ENCODE measurements around the gene BICDL1.
A peak's percentile ranks its signal among the peaks of the same experiment; 100 is the strongest.

The BICDL1 gene

GRCh38 chr12:120081641-120082040, 92.6 kb downstream of the BICDL1 start:
- no peak for DNase-seq

GRCh38 chr12:120085920-120086645, 97.0 kb downstream of the BICDL1 start:
- no peak for DNase-seq

DNA sequence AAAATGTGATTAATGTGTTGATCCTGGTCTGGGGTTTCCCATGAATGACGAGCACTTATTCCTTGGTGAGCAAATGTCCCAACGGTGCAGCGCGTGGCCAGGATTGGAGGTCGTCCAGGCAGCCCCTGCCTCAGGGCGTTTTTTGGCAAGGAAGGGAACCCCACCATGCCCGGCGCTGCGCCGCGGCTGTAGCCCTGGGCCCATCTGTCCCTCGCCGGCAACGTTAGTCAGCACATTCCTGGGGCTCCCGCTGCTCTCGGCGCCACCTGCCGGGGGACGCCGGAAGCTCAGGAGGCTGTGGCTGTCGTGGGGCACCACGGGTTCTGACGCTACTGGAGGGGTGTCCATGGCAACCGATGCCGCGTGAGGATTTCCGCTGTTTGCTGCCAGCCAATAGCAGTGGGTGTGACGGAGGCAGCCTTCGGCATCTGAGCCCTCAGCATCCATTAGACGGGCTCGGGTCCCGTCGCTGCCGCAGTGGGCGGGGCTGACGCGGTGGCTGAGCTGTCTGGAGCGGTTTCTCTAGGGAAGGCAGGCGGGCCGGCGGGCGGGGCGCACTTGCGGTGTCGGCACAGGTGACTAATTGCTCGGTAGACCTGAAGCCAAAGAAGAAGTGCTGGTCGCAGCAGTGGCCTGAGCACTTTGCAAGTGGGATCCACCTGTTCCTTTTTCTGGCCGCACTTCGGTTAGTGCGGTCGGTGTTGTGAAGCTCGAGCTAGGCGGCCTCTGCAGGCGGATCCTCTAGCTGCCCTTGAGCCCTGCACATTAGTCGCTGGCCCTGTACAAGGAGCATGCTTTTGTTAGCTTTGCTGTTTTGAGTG, 98.0 kb downstream of the BICDL1 start:
- DNase-seq: peak; percentile 97 to 100

DNA sequence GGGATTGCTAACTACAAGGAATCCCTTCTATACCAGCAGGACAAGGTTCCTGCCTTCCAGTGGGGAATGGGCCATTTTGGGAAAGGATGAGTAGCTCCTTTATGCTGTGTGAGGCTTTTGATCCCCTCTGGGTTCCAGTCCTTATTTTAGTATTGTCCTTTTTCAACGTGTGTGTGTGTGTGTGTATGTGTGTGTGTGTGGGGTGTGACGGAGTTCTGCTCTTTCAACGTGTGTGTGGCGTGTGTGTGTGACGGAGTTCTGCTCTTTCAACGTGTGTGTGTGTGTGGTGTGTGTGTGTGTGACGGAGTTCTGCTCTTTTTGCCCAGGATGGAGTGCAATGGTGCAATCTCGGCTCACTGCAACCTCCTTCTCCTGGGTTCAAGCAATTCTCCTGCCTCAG, 100.1 kb downstream of the BICDL1 start:
- no peak for DNase-seq

- DNase-seq: no peak
Measured at GRCh38 chr12:120089796-120090195, 100.8 kb downstream of the BICDL1 start.

DNA sequence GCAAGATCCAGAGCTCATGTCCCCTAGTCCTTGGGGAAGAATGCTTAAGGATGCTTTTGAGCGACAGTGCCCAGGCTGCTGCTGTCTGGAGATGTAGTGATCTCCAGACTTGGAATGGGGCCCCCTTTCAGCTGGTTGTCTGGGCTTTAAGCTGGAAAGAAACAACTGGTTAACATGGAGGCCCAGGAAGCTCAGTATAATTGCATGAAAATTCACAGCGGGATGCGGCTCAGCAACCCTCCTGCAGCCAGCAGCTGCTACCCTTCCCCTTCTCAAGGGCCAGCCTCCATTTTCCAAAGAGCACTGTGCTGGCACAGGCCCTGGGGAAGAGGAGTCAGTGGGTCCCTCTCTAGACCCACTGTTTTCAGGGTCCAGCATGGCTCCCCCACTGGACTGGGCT, 101.2 kb downstream of the BICDL1 start:
- no peak for DNase-seq

DNA sequence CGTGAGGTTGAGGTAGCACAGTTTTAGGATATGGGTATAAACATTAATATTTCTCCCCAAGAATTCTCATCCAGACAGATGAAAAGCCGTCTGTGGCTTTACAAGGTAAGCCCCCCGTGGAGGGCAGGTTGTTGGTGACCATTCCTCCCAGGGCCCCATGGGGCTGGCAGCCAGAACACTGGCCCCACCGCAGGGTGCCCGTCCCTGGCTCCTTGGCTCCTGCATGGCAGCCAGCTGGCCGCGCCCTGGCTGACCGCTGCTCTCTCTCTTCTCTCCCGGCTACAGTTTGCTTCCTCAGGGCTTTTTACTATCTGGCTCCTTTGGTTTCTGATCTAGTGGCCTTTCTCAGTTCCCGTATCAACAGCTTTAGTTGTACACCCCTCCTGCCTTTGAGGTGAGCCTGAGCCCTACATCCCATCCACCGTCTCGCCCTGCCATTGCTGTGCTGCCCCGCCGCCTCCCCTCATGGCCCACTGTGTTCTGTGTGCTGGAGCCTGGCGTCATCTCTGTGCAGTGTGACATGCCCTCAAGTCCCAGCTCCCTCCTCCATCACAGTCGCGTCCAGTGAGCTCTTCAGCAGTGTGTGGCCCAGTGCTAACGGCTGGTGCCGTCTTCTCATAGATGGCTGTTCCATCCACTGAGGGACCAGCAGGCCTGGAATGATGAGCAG, 101.7 kb downstream of the BICDL1 start:
- no peak for DNase-seq

- DNase-seq: no peak
Measured at GRCh38 chr12:120091371-120092090, 102.5 kb downstream of the BICDL1 start.

GRCh38 chr12:120092551-120093335, 103.7 kb downstream of the BICDL1 start:
- no peak for DNase-seq

DNA sequence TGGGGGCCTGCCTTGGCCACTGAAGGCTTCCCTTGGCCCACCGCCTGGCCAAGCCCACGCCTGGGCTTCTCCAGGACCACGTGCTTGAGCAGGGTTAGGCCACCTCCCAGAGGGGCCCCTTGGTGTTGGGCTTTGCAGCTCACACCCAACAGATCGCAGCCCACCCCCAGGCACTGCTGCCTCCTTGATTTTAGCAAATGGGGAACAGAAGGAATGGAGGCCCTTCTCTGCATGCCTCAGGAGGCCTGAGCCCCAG, 104.2 kb downstream of the BICDL1 start:
- no peak for DNase-seq

- no peak for DNase-seq
Measured at GRCh38 chr12:120093592-120094355, 104.7 kb downstream of the BICDL1 start.

- peak; percentile 23 to 28 for DNase-seq
Measured at GRCh38 chr12:120094485-120094884, 105.4 kb downstream of the BICDL1 start.

- DNase-seq: no peak
Measured at GRCh38 chr12:120095331-120095730, 106.3 kb downstream of the BICDL1 start.

- DNase-seq: no peak
Measured at GRCh38 chr12:120095736-120096135, 106.7 kb downstream of the BICDL1 start.

DNA sequence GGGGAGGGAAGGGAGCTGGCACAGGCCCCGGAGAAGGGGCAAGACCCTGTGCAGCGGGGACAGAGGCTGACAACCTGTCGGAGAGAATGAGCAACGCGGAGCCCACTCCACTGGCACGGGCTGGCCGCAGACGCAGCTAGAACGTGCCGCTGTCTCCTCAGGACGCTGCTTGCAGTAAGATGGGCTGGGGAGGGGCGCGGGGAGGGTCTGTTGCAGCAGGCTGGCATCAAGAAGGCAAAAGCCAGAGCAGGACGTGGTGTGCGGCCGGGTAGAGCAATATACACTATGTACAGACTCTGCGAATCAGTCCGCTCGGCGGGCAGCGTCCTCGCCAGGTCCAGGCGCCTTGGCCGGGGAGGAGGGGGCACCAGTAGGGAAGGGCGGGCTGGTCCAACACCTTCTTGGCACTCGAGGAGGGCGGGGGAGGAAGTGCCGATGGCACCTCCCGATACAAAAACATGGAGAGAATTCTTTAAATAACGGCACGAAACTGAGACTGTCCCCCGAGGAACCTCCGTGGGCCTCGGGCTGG, 107.7 kb downstream of the BICDL1 start:
- no peak for DNase-seq

DNA sequence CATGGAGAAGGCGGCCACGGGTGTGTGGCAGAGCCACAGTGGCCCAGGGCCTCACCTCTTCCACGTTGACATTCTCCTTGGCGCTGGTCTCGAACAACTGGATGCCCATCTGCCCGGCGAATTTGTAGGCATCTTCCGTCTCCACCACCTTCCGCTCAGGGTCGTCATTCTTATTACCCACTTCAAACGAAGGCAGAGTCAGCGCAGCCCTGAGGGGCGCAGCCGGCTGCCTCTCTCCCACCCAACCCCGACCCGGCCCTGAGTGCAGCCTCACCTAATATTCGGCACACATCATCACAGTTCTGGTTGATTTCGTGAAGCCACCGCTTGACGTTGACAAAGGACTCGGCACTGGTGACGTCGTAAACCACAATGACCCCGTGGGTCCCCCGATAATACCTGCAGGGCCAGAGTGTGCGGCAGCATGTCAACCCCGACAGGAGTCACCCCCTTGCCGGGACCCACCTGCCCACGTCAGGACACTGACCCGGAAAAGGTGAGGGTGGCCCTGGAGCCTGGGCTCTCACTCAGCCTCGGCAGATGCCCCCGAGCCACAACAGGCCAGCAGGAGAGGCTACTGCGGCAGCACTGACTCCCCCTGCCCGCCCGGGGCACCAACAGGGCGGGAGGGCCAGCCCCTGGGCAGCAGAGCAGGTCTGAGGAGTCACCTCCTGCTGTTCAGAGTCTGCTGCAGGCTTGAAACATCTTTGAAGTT, 109.9 kb downstream of the BICDL1 start:
- no peak for DNase-seq

DNA sequence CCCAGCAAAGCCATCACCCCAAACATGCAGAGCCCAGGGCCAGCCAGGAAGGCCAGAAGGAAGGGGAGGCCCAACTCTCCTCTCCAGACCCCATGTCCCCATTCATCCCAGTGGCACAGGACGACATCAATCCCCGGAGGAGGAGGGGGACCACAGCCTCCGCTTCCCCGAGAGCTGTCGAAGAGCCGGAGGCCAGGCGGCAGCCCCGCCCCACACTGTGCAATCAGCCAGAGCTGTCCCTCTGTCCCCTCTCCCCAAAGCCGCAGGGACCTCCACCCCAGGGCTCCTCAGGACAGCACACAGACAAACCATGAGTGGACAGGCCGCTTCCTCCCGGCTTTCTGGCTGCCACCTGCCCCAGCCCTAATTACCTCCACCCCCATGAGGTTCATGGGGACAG, 110.7 kb downstream of the BICDL1 start:
- no peak for DNase-seq

DNA sequence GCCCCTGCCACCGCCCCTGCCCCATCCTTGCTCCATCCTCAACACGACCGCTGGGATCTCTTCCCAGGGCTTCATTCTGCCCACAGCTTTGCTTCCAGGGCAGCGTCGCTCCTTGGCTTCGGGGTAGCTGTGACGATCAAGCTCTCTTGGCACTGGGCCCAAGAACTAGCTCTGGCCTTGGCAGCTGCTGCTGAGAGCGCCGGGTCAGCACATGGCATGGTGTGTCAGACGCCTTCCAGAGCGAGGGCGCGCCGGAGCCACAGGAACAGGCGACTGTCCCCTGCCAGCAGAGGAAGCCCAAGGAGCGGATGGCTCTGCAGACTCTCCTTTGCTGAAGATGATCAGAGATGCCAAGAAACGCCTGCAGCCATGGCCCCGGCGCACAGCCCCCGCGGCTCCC, 111.6 kb downstream of the BICDL1 start:
- DNase-seq: peak; percentile 65 to 68

- no peak for DNase-seq
Measured at GRCh38 chr12:120101182-120101581, 112.1 kb downstream of the BICDL1 start.

DNA sequence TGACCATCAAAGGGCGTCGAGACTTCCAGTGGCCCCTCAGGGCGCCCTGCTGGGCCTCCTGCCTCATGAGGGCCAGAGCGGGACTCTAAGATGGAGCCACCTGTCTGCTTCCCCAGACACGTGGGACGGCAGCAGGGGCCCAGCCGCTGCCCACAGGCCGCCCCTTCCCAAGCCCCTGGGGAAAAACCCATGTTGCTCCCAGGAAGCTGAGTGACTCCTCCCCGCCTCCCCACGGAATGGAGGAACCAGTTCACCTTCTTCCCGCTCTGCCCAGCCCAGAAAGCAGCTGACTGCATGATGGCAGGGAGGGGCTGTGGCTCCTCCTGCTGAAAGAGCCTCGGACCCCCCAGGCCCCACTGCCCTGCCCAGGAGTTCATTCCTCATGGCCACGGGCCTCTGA, 112.6 kb downstream of the BICDL1 start:
- no peak for DNase-seq
